HepG2 (cell line): ENCODE measurements around the gene ZNF526. TPM values are rescaled to one million over a fixed set of nuclear protein-coding genes. Genes with fewer than 3 reads are reported as not detected.

Source experiments
- ASH2L ChIP-seq: fragments of 300-600, 200-600 bp; sonication (generic); IDR thresholded peaks from 2 replicates; pipeline ENCODE4 v1.7.0; 2017; ENCODE audit warnings: low read depth, mild to moderate bottlenecking, moderate library complexity, mixed read lengths, low read length; ENCODE audit not compliant: insufficient read length
- FOSL1 ChIP-seq: sonication (generic); formaldehyde crosslinking; IDR thresholded peaks from 2 replicates; pipeline ENCODE4 v1.9.0; 2021; ENCODE audit warnings: missing genetic modification reagents, borderline replicate concordance
- FOSL2 ChIP-seq: sonication (generic); formaldehyde crosslinking; IDR thresholded peaks from 2 replicates; pipeline ENCODE4 v1.4.0; 2020; ENCODE audit warnings: missing genetic modification reagents
- FOXP1 ChIP-seq, 2 experiments: fragments of 450-650 bp in 1 of 2; IDR thresholded peaks; 2 replicates each; pipeline ENCODE4 v1.6.1; 2017 to 2018; ENCODE audit warnings: antibody characterized with exemption in 1 of 2
- NAIF1 ChIP-seq: sonication (generic); formaldehyde crosslinking; IDR thresholded peaks from 2 replicates; pipeline ENCODE4 v1.5.0; 2020; ENCODE audit warnings: mild to moderate bottlenecking, missing genetic modification reagents, borderline replicate concordance
- RFXANK ChIP-seq: IDR thresholded peaks from 2 replicates; pipeline ENCODE4 v1.6.1; 2016
- ZNF598 ChIP-seq: sonication (generic); formaldehyde crosslinking; IDR thresholded peaks from 2 replicates; pipeline ENCODE4 v1.5.1; 2020; ENCODE audit warnings: mild to moderate bottlenecking, missing genetic modification reagents, borderline replicate concordance
- ZNF670 ChIP-seq: sonication (generic); formaldehyde crosslinking; IDR thresholded peaks from 2 replicates; pipeline ENCODE4 v1.8.0; 2022; ENCODE audit warnings: mild to moderate bottlenecking, missing genetic modification reagents, borderline replicate concordance
- polyA plus RNA-seq, 8 experiments: library from polyadenylated mRNA; depleted of rRNA in 3 of 8; stranded (reverse) in 7 of 8; unstranded in 1 of 8; fragments of >200 nt; fragmentation: Illumina TruSeq in 4 of 8; extraction: Trizol in 4 of 8; gene quantifications; 2 replicates each; pipeline versions ENCODE4 v1.2.1 to v1.2.3, GENCODE V29; 2011 to 2016; ENCODE audit warnings: low read depth in 4 of 8, missing spikeins in 1 of 8, mixed read lengths in 1 of 8; ENCODE audit not compliant: insufficient read depth in 1 of 8
- total RNA-seq, 5 experiments: library from RNA; depleted of rRNA; stranded (reverse); fragments of >200 nt; fragmentation: Illumina TruSeq; extraction: Trizol; gene quantifications; 2 replicates each; pipeline ENCODE4 v1.2.3, GENCODE V29; 2016; ENCODE audit warnings: low read depth in 1 of 5
- TF ChIP-seq, protein P1 (sequence below): sonication (generic); formaldehyde crosslinking; IDR thresholded peaks from 2 replicates; pipeline ENCODE4 v1.4.0; 2020; ENCODE audit warnings: missing genetic modification reagents
- TF ChIP-seq, protein P2 (sequence below): sonication (generic); formaldehyde crosslinking; IDR thresholded peaks from 2 replicates; pipeline ENCODE4 v1.5.0; 2020; ENCODE audit warnings: missing genetic modification reagents
- TF ChIP-seq, protein P3 (sequence below): sonication (generic); formaldehyde crosslinking; IDR thresholded peaks from 2 replicates; pipeline ENCODE4 v1.4.0; 2020; ENCODE audit warnings: missing genetic modification reagents, borderline replicate concordance
- TF ChIP-seq, protein P4 (sequence below): sonication (generic); formaldehyde crosslinking; IDR thresholded peaks from 2 replicates; pipeline ENCODE4 v1.5.1; 2020; ENCODE audit warnings: missing genetic modification reagents, mild to moderate bottlenecking, borderline replicate concordance
- TF ChIP-seq, protein P5 (sequence below): sonication (generic); formaldehyde crosslinking; IDR thresholded peaks from 2 replicates; pipeline ENCODE4 v1.9.0; 2022; ENCODE audit warnings: missing genetic modification reagents, mild to moderate bottlenecking, borderline replicate concordance
- TF ChIP-seq, protein P6 (sequence below): sonication (generic); formaldehyde crosslinking; IDR thresholded peaks from 2 replicates; pipeline ENCODE4 v1.5.0; 2020; ENCODE audit warnings: missing genetic modification reagents, mild to moderate bottlenecking, borderline replicate concordance

ZNF526 gene
- total and polyA plus RNA-seq, 2 of the 13 experiments (the other 11 are each of a cell fraction or from before 2014, with no cell fraction given): 3.3 to 8.4 TPM

DNA sequence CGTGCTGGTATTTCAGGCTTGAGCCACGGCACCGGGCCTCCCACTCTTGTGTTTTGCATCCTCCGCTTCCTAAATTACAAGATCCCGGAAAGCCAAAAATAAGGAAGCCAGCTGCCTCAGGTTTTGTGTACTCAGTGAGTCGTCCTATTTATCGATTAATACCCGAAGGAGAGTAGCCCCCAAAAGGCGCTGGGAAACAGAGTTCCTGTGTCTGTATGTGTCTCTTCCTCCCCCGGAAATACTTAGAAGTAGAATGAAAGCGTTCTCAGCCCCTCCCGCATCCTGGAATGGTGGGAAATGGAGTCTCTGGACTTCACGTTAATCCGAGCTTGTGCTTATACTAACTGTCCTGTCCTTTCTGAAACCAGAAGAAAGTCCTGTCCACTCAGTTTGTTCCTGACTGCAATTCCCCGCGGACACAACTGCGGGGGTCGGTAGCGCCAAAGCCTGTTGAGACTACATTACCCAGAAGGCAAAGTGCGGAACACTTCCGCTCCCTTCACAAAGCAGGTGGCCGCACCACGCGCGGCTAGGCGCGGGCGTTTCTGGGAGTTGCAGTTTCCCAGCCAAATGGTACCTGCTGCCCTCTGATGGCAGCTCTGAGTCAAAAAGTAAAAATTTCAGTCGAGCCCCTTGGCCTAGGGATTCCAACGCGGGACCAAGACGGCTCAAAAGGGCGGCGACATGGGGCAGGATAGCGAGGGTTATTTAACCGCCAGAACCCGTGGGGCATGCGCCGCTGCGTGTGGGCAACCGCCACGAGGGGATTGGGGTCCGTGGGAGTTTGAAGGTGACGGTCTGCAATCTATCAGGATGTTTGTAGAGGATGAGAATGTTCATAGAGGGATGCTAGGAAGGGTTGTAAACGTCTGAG, 24.5 kb downstream of the ZNF526 start (continued):
- TF ChIP-seq, protein P1, sequence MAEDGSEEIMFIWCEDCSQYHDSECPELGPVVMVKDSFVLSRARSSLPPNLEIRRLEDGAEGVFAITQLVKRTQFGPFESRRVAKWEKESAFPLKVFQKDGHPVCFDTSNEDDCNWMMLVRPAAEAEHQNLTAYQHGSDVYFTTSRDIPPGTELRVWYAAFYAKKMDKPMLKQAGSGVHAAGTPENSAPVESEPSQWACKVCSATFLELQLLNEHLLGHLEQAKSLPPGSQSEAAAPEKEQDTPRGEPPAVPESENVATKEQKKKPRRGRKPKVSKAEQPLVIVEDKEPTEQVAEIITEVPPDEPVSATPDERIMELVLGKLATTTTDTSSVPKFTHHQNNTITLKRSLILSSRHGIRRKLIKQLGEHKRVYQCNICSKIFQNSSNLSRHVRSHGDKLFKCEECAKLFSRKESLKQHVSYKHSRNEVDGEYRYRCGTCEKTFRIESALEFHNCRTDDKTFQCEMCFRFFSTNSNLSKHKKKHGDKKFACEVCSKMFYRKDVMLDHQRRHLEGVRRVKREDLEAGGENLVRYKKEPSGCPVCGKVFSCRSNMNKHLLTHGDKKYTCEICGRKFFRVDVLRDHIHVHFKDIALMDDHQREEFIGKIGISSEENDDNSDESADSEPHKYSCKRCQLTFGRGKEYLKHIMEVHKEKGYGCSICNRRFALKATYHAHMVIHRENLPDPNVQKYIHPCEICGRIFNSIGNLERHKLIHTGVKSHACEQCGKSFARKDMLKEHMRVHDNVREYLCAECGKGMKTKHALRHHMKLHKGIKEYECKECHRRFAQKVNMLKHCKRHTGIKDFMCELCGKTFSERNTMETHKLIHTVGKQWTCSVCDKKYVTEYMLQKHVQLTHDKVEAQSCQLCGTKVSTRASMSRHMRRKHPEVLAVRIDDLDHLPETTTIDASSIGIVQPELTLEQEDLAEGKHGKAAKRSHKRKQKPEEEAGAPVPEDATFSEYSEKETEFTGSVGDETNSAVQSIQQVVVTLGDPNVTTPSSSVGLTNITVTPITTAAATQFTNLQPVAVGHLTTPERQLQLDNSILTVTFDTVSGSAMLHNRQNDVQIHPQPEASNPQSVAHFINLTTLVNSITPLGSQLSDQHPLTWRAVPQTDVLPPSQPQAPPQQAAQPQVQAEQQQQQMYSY (CRISPR knock-in tag): no peak
- TF ChIP-seq ZNF598 (CRISPR knock-in tag) (no peak), ZNF670 (no peak), NAIF1 (CRISPR knock-in tag) (no peak), ASH2L (peak; percentile 28), RFXANK (no peak), FOSL1 (CRISPR knock-in tag) (no peak), FOXP1 (IDR thresholded peaks at IDR 0.05) (no peak), FOXP1 (CRISPR knock-in tag; IDR thresholded peaks at IDR 0.05) (no peak), FOSL2 (CRISPR knock-in tag) (peak; percentile 30)
- TF ChIP-seq, protein P2, sequence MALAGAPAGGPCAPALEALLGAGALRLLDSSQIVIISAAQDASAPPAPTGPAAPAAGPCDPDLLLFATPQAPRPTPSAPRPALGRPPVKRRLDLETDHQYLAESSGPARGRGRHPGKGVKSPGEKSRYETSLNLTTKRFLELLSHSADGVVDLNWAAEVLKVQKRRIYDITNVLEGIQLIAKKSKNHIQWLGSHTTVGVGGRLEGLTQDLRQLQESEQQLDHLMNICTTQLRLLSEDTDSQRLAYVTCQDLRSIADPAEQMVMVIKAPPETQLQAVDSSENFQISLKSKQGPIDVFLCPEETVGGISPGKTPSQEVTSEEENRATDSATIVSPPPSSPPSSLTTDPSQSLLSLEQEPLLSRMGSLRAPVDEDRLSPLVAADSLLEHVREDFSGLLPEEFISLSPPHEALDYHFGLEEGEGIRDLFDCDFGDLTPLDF (CRISPR knock-in tag): peak; percentile 86; the same call in 1 of the 2 replicates
- TF ChIP-seq, protein P3, sequence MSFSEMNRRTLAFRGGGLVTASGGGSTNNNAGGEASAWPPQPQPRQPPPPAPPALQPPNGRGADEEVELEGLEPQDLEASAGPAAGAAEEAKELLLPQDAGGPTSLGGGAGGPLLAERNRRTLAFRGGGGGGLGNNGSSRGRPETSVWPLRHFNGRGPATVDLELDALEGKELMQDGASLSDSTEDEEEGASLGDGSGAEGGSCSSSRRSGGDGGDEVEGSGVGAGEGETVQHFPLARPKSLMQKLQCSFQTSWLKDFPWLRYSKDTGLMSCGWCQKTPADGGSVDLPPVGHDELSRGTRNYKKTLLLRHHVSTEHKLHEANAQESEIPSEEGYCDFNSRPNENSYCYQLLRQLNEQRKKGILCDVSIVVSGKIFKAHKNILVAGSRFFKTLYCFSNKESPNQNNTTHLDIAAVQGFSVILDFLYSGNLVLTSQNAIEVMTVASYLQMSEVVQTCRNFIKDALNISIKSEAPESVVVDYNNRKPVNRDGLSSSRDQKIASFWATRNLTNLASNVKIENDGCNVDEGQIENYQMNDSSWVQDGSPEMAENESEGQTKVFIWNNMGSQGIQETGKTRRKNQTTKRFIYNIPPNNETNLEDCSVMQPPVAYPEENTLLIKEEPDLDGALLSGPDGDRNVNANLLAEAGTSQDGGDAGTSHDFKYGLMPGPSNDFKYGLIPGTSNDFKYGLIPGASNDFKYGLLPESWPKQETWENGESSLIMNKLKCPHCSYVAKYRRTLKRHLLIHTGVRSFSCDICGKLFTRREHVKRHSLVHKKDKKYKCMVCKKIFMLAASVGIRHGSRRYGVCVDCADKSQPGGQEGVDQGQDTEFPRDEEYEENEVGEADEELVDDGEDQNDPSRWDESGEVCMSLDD (CRISPR knock-in tag): no peak; the same call in 1 of the 2 replicates
- TF ChIP-seq, protein P4, sequence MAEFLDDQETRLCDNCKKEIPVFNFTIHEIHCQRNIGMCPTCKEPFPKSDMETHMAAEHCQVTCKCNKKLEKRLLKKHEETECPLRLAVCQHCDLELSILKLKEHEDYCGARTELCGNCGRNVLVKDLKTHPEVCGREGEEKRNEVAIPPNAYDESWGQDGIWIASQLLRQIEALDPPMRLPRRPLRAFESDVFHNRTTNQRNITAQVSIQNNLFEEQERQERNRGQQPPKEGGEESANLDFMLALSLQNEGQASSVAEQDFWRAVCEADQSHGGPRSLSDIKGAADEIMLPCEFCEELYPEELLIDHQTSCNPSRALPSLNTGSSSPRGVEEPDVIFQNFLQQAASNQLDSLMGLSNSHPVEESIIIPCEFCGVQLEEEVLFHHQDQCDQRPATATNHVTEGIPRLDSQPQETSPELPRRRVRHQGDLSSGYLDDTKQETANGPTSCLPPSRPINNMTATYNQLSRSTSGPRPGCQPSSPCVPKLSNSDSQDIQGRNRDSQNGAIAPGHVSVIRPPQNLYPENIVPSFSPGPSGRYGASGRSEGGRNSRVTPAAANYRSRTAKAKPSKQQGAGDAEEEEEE (CRISPR knock-in tag): no peak
- TF ChIP-seq, protein P5, sequence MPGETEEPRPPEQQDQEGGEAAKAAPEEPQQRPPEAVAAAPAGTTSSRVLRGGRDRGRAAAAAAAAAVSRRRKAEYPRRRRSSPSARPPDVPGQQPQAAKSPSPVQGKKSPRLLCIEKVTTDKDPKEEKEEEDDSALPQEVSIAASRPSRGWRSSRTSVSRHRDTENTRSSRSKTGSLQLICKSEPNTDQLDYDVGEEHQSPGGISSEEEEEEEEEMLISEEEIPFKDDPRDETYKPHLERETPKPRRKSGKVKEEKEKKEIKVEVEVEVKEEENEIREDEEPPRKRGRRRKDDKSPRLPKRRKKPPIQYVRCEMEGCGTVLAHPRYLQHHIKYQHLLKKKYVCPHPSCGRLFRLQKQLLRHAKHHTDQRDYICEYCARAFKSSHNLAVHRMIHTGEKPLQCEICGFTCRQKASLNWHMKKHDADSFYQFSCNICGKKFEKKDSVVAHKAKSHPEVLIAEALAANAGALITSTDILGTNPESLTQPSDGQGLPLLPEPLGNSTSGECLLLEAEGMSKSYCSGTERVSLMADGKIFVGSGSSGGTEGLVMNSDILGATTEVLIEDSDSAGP (CRISPR knock-in tag): peak; percentile 51; the same call in 1 of the 2 replicates
- TF ChIP-seq, protein P6, sequence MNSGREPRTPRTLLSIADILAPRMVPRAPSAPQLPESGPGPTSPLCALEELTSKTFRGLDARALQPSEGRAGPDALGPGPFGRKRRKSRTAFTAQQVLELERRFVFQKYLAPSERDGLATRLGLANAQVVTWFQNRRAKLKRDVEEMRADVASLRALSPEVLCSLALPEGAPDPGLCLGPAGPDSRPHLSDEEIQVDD (CRISPR knock-in tag): no peak
